ENCODE results near the gene KCTD15. TPM values are rescaled to one million over a fixed set of nuclear protein-coding genes. Genes with fewer than 3 reads are reported as not detected.

Gene KCTD15
- total and polyA plus RNA-seq, 10 of the 15 experiments (the other 5 are each of a cell fraction or from before 2014, with no cell fraction given): not detected

DNA sequence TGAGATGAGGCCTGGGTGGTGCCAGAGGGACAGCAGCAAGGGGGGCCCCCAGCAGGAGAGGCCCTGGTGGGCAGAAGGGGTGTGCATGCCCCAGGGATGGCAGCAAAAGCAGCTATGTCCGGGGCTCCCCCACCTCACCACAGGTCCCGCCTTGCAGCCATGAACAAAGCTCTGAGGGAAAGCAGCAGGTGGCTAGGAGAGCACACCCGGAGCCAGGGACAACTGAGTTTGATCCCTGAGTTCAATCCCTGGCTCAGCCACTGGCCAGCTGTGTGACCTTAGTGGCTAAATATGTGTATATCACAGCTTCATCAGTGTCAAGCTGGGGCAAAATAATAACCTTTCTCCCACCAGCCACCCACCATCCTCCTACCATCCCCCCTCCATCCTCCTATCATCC lies 47.7 kb upstream of the KCTD15 start (continued):
- TF ChIP-seq, protein P1, sequence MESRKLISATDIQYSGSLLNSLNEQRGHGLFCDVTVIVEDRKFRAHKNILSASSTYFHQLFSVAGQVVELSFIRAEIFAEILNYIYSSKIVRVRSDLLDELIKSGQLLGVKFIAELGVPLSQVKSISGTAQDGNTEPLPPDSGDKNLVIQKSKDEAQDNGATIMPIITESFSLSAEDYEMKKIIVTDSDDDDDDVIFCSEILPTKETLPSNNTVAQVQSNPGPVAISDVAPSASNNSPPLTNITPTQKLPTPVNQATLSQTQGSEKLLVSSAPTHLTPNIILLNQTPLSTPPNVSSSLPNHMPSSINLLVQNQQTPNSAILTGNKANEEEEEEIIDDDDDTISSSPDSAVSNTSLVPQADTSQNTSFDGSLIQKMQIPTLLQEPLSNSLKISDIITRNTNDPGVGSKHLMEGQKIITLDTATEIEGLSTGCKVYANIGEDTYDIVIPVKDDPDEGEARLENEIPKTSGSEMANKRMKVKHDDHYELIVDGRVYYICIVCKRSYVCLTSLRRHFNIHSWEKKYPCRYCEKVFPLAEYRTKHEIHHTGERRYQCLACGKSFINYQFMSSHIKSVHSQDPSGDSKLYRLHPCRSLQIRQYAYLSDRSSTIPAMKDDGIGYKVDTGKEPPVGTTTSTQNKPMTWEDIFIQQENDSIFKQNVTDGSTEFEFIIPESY (IDR thresholded peaks at IDR 0.05): no peak
- TF ChIP-seq TCF3 (IDR thresholded peaks at IDR 0.05; ENCODE audit: borderline replicate concordance, insufficient read depth, low read depth, low read length) (no peak), ZNF592 (IDR thresholded peaks at IDR 0.05) (no peak), TCF7 (IDR thresholded peaks at IDR 0.05; ENCODE audit: borderline replicate concordance) (no peak), ELK1 (IDR thresholded peaks at IDR 0.05; ENCODE audit: low read depth, low read length) (no peak)

Data from GM12878 (cell line).